Measurements from ENCODE around the gene CDH4.

GRCh38 chr20:61621852-61622251 is 369.8 kb downstream of the CDH4 start:
- no peak for TF ChIP-seq CTCF (IDR thresholded peaks at IDR 0.05; ENCODE audit: borderline replicate concordance, extremely low read depth, low read length, poor library complexity, severe bottlenecking)
- no peak for TF ChIP-seq EZH2 (IDR thresholded peaks at IDR 0.05; ENCODE audit: borderline replicate concordance, low read depth, low read length, severe bottlenecking)
